Sciatic nerve (tissue), 2 donors: Measurements from ENCODE around the gene TYW5. TPM values are rescaled to one million over a fixed set of nuclear protein-coding genes. Genes with fewer than 3 reads are reported as not detected.
A peak's percentile ranks its signal among the peaks of the same experiment; 100 is the strongest.

Experiments
- ATAC-seq: fragments of 200-7000 bp; cut with Tn5 transposase; one replicate; pipeline ENCODE4 v1.9.1; 2020; ENCODE audit warnings: mild to moderate bottlenecking, moderate library complexity
- DNase-seq: peaks from one replicate; pipeline ENCODE4 v3.0.0-alpha.2; 2020; ENCODE audit warnings: low spot score
- intact Hi-C: fragments of 100-400 bp; cut with DNase I; formaldehyde crosslinking; loops from one replicate; pipeline ENCODE4 v1.14.2; 2022
- total RNA-seq: library from RNA; stranded (reverse); fragmentation: NEBNext Ultra II Directional; extraction: Animal tissue kit (Norgen Biotek cat#: 25700); gene quantifications from one replicate; pipeline ENCODE4 v1.2.1, GENCODE V29; 2021
- donor health status: DM: no; HTN: no; CAD: no.
- donor health status: DM: no; HTN: no; CAD: no.

The TYW5 gene
- total RNA-seq = 6.9 TPM

DNA sequence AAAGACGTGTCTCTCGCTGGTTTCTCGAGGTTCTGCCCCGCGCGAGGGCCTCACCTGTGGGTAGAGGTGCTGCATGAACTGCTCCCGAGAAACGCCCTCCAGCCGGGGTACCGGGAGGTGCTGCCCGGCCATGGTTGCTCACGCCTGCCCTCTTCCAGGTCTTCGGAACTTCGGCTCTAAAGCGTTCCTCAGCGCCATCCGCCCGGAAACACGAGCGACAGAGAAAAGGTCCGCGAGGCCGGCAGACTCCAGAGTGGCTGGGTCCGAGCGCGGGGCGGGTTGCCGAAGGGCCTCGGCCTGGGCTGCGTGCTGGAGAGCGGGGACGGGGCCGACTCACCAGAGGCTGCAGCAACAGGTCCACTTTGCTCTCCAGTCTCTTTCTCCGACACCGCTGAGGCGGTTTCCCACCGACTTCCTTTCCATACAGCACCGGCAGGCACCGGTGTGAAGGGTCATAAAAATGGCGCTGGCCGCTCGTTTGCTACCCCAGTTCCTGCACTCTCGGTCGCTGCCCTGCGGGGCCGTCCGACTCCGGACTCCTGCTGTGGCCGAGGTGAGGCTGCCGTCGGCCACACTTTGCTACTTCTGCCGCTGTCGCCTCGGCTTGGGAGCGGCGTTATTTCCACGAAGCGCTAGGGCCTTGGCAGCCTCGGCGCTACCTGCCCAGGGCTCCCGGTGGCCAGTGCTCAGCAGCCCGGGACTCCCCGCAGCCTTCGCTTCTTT, at the start of gene TYW5, which contains the start of gene MAIP1:
Gene TYW5, minus strand, starts transcription at position 153 of the 723 bp plus-strand sequence. Its CDS starts 21 bp downstream, at position 132.
Gene MAIP1, plus strand, starts transcription at position 244 of the 723 bp plus-strand sequence. Its CDS starts 217 bp downstream, at position 461.
- intact Hi-C loops = no loop called here
- ATAC-seq (peak; percentile 96), DNase-seq (peak; percentile 88)

DNA sequence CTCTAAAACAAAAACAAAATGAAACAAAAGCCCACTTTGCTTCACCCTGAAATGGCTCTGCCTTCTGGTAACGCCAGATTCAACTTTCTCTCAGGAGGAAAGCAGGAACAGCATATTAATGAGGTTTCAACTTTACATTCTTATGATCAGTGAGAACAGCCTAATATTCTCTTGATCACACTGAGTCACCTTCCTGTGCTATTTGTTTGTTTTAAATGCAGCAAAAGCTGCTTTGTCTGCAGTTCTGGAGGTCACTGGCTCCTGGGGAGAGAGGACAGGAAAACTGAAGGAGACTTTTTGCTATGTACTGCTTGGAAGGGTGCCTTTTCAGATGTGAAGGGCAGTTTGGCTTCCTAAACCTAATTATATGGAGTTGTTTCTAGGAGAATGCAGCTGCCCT, 48.2 kb upstream of the TYW5 start:
- DNase-seq (no peak), ATAC-seq (no peak)
- intact Hi-C loops = no loop called here

DNA sequence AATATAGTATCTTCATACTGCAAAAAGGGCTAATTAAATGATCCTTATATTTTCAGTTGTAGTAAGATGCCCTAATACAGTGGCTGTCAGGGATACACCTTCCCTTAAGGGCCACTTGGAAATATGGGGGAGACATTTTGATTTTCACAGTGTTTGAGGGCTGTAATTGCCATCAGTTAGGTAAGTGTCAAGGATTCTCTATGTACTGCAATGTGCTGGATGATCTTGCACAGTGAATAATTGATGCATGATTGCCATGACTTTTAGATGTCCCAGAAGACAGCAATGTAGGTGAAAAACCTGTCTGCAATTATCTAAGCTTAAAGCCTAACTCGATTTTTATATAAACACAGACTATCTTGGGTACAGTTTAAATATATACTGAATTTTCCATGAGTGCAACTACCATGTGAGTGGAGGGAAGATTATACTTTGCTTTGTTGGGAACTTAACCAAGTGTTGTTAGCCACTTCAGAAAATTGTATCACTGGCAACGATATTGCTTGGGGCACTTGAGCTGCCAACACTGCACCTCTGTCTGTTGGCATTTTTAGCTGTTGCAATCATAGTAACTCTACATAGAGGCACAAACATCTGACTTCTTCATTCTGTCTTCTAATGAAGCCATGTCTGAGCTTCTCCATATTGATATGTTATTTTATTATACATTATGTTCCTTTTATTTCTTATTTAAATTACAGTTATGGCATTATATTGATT, 45.3 kb upstream of the TYW5 start:
- ATAC-seq (no peak), DNase-seq (no peak)
- intact Hi-C loops = no loop called here

DNA sequence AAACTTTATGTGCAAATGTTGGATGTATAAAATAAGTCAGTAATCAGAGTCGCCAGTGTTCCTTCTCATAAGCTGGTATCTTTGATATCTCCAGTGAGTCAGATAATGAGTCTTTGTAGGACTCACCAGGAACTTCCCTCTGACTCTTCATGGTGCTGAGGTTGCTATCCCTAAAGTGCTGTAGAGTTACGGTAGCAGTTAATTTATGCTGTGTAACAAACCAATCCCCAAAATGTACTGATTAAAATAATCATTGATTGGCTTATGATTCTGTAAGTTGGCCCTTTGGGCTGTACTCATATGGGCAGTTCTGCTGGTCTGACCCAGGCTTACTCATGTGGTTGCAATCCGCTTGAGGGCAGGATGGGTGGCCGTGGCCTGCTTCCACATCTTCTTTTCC, 43.9 kb upstream of the TYW5 start:
- ATAC-seq (no peak), DNase-seq (no peak)
- intact Hi-C loops = no loop called here

GRCh38 chr2:199997296-199997695, 42.0 kb upstream of the TYW5 start:
- ATAC-seq (no peak), DNase-seq (no peak)
- intact Hi-C loops = no loop called here

DNA sequence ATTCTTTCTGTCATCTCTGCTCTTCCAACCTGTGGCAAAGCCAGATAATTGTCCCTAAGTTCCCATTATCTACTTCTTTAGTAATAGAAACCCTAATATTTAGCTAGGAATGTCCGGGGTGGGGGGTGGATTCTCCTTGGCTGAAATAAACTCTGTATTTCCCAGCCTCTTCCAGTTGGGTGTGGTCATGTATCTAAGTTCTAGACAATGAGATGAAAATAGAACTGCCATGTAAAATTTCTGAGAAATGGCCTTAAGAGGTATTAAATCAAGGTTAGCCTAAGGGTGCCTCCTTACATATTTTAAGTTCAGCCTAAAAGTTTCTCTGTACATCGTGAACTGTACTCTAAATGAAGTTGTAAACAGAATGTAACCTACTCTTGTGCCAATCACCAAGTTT, 39.6 kb upstream of the TYW5 start:
- ATAC-seq (no peak), DNase-seq (no peak)
- intact Hi-C loops = no loop called here

DNA sequence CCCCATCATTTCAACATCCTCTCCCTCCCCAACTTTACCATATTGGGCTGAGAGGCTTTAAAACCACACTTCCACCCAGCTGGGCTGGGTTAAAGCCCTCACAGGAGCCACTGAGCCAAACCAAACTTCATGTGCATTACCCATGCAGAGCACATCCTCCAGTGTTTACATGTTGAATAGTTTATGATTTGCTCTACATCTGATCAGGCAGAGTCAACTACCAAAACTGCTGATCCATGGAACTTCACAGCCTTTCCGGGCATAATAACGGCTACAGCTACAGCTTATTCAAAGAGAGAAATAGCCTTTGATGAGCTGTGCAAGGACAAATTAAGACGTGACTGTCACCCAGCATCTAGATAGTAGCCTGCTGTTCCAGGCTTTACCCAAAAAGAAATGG, 39.1 kb upstream of the TYW5 start:
- DNase-seq = no peak
- no peak for ATAC-seq
- intact Hi-C loops = no loop called here

DNA sequence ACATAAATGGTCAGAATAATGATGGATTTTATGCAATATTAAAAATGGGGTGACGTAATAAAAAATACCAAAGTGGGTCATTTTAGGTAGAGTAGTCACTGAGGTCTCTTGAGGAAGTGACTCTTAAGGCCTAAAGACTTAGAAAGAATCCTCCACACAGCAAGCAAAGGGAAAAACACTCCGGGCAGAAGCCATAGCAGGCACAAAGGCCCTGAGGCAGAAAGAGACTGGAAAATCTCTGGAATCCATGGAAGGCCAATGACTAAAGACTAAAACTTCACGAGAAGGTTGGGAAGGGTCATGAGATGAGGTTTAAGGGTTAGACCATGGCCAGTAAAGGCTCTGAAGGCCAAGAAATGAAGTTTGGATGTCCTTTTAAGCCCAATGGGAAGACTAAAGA, 37.0 kb upstream of the TYW5 start:
- DNase-seq (no peak), ATAC-seq (no peak)
- intact Hi-C loops = no loop called here

DNA sequence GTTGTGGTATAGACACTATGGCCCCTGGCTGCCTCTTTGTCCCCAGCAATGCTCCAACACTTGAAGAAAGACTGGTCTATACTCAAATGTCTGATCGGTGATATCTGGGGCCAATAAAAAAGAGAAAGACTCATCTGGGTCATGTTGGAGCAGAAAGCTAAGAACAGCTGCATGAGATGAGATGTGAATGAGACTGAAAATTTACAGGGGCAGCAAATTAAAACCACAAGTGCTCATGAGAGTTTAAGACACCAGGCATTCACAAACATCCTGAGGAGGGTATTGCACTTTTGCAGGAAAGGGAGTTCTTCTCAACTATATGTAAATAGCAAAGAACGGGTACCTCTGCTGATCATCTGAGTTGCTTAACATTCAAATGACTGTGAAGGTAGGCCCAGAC, 36.4 kb upstream of the TYW5 start:
- intact Hi-C loops = no loop called here
- DNase-seq (no peak), ATAC-seq (no peak)

DNA sequence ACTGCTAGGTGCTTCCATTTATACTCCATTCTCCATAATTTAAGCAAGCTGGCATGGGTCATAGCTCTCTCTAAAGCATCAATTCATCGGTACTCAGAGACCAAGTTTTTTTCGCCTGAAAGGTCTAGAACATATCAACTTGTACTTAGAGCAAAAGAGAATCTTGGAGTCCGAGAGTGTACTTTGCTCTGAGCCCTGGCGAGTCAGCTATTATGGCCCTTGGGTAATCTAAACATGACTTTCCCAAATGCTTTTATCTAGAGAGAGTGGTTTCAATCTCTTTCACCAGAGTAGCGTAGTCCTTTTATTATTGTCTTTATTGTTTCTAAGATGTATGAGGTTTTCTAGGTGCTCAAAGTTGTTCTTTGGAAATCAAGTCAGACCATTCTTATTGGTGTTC, 34.5 kb upstream of the TYW5 start:
- no peak for ATAC-seq

DNA sequence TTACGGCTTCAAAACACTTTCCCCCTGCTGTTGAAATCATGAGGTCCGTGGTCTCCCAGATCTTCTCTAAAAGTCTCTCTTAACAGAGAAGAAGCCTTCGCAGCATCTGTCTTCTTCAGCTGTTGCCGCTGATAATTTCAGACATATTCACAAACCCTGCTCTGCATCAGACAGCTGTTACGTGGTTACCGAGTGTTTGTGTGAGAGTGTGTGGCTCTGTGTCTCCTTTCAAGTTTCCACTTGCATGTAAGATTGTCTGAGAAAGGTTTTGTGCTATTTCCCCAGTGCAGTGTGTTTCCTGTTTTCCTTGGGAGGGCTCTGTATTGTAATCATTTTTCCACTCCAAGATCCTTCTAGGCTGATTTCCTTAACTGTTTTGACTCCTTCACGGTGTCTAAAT, 32.9 kb upstream of the TYW5 start:
- intact Hi-C loops = no loop called here
- peak; percentile 74 for ATAC-seq
- no peak for DNase-seq

More for the DNA sequence above, 34.5 kb upstream of the TYW5 start:
- no peak for DNase-seq
- intact Hi-C loops = no loop called here

GRCh38 chr2:199987586-199987985, 32.3 kb upstream of the TYW5 start:
- intact Hi-C loops = no loop called here
- no peak for ATAC-seq
- no peak for DNase-seq

GRCh38 chr2:199985625-199986207, 30.4 kb upstream of the TYW5 start:
- peak; percentile 48 for ATAC-seq
- peak; percentile 62 for DNase-seq
- intact Hi-C loops = no loop called here

DNA sequence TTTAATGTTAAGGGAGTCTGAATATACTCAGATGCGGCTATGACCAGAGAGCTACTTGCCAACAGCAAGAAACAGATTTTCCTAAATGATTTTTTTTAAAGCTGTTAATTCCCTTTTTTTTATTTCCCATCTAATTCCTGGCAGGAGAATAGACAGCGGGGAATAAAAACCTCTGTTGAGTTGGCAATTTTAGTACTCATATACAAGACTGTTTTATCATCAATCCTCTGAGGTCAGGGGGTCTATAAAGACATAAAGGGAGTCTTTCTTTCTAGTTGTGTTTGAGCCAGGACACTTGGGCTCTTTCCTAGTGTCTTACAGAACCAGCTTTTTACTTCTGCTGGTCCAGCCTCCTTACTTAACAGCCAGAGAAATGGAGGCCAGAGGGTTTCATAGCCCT, 29.5 kb upstream of the TYW5 start:
- ATAC-seq = peak; percentile 79
- no peak for DNase-seq
- intact Hi-C loops = loop anchor here (5.0 kb wide), 1 partner anchor 498 kb away; no protein-coding TSS in a partner anchor

DNA sequence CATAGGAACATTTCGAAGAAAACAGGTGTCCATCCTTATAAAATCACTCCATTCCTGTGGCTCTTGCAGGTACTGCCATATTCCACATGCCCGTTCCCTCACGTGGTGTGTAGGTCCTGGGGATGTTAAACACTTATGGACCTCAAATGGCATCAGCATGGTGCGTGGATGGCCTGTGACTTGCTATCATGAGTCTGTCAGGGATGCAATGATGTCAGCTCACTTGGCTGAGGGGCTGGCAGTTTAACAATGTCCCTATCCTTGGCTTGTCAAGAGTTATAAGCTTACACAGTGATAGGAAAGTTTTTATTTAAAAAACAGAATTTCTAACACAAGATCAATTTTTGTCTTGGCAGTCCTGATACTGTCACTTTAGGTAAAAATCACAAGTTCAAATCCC, 28.9 kb upstream of the TYW5 start:
- intact Hi-C loops = loop anchor here (5.0 kb wide), 1 partner anchor 498 kb away; no protein-coding TSS in a partner anchor
- ATAC-seq = no peak

GRCh38 chr2:199983534-199983933, 28.2 kb upstream of the TYW5 start:
- DNase-seq (no peak), ATAC-seq (no peak)
- intact Hi-C loops = loop anchor here (5.0 kb wide), 1 partner anchor 499 kb away; no protein-coding TSS in a partner anchor

More for the DNA sequence above, 28.9 kb upstream of the TYW5 start:
- no peak for DNase-seq

- DNase-seq (no peak), ATAC-seq (no peak)
- intact Hi-C loops = loop anchor here (5.0 kb wide), 1 partner anchor 500 kb away; no protein-coding TSS in a partner anchor
Measured at GRCh38 chr2:199982126-199982843, 27.0 kb upstream of the TYW5 start.

DNA sequence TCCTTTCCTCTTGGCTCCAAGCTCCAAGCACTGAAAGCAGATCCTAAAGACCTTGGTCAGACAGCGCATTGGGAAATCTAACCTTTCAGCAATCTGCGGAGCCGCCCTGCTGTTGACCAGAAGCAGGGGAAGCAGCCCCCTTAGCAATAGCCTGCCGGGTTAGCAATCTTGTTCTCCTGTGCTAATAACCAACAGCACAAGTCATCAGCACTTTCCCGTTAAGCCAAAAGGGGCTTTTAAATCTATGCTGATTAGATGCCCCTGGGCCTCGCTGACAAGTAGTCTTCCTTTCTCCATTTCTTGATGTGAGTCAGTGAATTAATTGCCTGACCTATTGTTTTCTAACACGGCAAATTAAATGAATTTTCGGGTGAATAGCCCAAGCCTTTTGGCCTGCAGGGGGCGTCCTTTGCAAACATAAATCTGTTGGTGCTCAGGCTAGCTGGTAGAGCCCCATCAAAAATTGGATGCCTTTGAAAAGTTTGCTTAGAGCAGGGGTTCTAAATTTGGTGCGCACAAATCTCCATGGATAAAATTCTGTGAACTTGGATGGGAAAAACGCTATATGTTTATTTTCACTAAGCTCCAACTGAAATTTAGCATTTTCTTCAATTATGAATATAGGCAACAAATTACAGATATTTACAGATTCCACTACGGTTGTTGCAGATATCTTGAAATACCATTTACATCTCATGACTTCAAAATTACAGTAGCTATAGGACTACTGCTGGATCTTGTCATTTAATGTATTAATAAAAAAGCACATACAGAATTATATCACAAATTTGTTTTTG, 24.7 kb upstream of the TYW5 start:
- ATAC-seq (peak; percentile 80), DNase-seq (peak; percentile 96)
- intact Hi-C loops = loop anchor here (5.0 kb wide), 2 partner anchors 502 to 518 kb away; no protein-coding TSS in a partner anchor
